OCI-LY1 (cell line): Measurements from ENCODE around the gene ERMARD.

Source experiments
- H2AFZ ChIP-seq: fragments of 200-600 bp; sonication (generic), shearing (Covaris generic); 2 replicates; pipeline ENCODE4 v1.6.0; 2014; ENCODE audit warnings: antibody characterized with exemption, mild to moderate bottlenecking, low read length
- H3F3A ChIP-seq: fragments of 200-600 bp; sonication (generic), shearing (Covaris generic); 2 replicates; pipeline ENCODE4 v1.6.0; 2014; ENCODE audit warnings: mild to moderate bottlenecking, antibody characterized with exemption, low read length, moderate library complexity; ENCODE audit not compliant: insufficient read depth
- H3K27ac ChIP-seq: fragments of 200-600 bp; sonication (generic); 2 replicates; pipeline ENCODE4 v1.5.1; 2014; ENCODE audit warnings: low read length, mixed run types, mild to moderate bottlenecking, low read depth; ENCODE audit not compliant: poor library complexity, severe bottlenecking
- H3K27me3 ChIP-seq: fragments of 200-600 bp; sonication (generic); 2 replicates; pipeline ENCODE4 v1.6.0; 2014; ENCODE audit warnings: antibody characterized with exemption, mild to moderate bottlenecking, low read length, moderate library complexity; ENCODE audit not compliant: insufficient read depth
- H3K36me3 ChIP-seq: fragments of 200-600 bp; sonication (generic); 2 replicates; pipeline ENCODE4 v1.6.1; 2014; ENCODE audit warnings: mild to moderate bottlenecking, antibody characterized with exemption, low read length, moderate library complexity, mixed read lengths; ENCODE audit not compliant: insufficient read depth
- H3K4me1 ChIP-seq: fragments of 200-600 bp; sonication (generic); 2 replicates; pipeline ENCODE4 v1.5.1; 2014; ENCODE audit warnings: mild to moderate bottlenecking, low read length, moderate library complexity; ENCODE audit not compliant: insufficient read depth, severe bottlenecking
- H3K4me2 ChIP-seq: fragments of 200-600 bp; sonication (generic), shearing (Covaris generic); 2 replicates; pipeline ENCODE4 v1.6.1; 2014; ENCODE audit warnings: low read length
- H3K4me3 ChIP-seq: fragments of 200-600 bp; sonication (generic); 2 replicates; pipeline ENCODE4 v1.5.1; 2014; ENCODE audit warnings: low read length, low read depth, mild to moderate bottlenecking, mixed read lengths; ENCODE audit not compliant: poor library complexity, severe bottlenecking
- H3K79me2 ChIP-seq: fragments of 200-600 bp; shearing (Covaris generic); 2 replicates; pipeline ENCODE4 v1.6.1; 2016; ENCODE audit warnings: mixed run types, low read length, mixed read lengths; ENCODE audit not compliant: insufficient read depth
- H3K9ac ChIP-seq: fragments of 200-600 bp; sonication (generic), shearing (Covaris generic); 2 replicates; pipeline ENCODE4 v1.6.1; 2014; ENCODE audit warnings: mild to moderate bottlenecking, low read length, mixed read lengths
- H3K9me2 ChIP-seq: fragments of 200-600 bp; sonication (generic), shearing (Covaris generic); 2 replicates; pipeline ENCODE4 v1.6.1; 2014; ENCODE audit warnings: low read depth, mild to moderate bottlenecking, low read length, mixed read lengths
- H3K9me3 ChIP-seq: fragments of 200-600 bp; shearing (Covaris generic); 2 replicates; pipeline ENCODE4 v1.6.1; 2014; ENCODE audit warnings: low read length, mixed read lengths
- H4K20me1 ChIP-seq: fragments of 200-600 bp; sonication (generic), shearing (Covaris generic); 2 replicates; pipeline ENCODE4 v1.6.0; 2016; ENCODE audit warnings: mild to moderate bottlenecking, low read length; ENCODE audit not compliant: insufficient read depth
- CTCF ChIP-seq: fragments of 200-600 bp; sonication (generic), shearing (Covaris generic); IDR thresholded peaks from 2 replicates; pipeline ENCODE4 v1.5.1; 2017; ENCODE audit warnings: mild to moderate bottlenecking, antibody characterized with exemption, low read length, moderate library complexity, mixed read lengths
- EZH2 ChIP-seq: fragments of 200-600 bp; sonication (generic), shearing (Covaris generic); IDR thresholded peaks from 2 replicates; pipeline ENCODE4 v1.8.0; 2017; ENCODE audit warnings: borderline replicate concordance, mixed run types, mild to moderate bottlenecking, antibody characterized with exemption, low read length, moderate library complexity, mixed read lengths

Gene ERMARD

GRCh38 chr6:169809386-169809785, 58.0 kb downstream of the ERMARD start:
- H2AFZ ChIP-seq = no peak overlapping the region
- peaks cover 6% of the 10 kb centered on the region for H3K4me1 ChIP-seq
- no peaks in the 10 kb centered on the region for H3K9me3 ChIP-seq
- no peaks in the 10 kb centered on the region for H3K9me2 ChIP-seq
- TF ChIP-seq EZH2 (no peak), CTCF (no peak)
- H3K79me2 ChIP-seq = no peaks in the 10 kb centered on the region
- H3F3A ChIP-seq = no peaks in the 10 kb centered on the region
- no peak overlapping the region for H3K4me3 ChIP-seq
- H4K20me1 ChIP-seq = no peaks in the 10 kb centered on the region
- H3K27ac ChIP-seq = no peak overlapping the region
- H3K36me3 ChIP-seq = no peaks in the 10 kb centered on the region
- H3K9ac ChIP-seq = no peak overlapping the region
- H3K4me2 ChIP-seq = no peak overlapping the region
- H3K27me3 ChIP-seq = no peaks in the 10 kb centered on the region

- Histone ChIP-seq H3K4me1 (peaks cover 6% of the 10 kb centered on the region), H3K9ac (no peak overlapping the region), H3K9me3 (no peaks in the 10 kb centered on the region), H3K79me2 (no peaks in the 10 kb centered on the region), H3F3A (no peaks in the 10 kb centered on the region), H3K27ac (no peak overlapping the region), H3K36me3 (no peaks in the 10 kb centered on the region), H3K27me3 (no peaks in the 10 kb centered on the region), H3K4me2 (no peak overlapping the region; the same call in 1 of the 2 replicates), H2AFZ (no peak overlapping the region), H4K20me1 (no peaks in the 10 kb centered on the region), H3K9me2 (no peaks in the 10 kb centered on the region), H3K4me3 (no peak overlapping the region)
- TF ChIP-seq EZH2 (no peak), CTCF (no peak)
These were observed 58.9 kb downstream of the ERMARD start for GRCh38 chr6:169810066-169810989.

- no peak overlapping the region for H3K4me2 ChIP-seq
- H4K20me1 ChIP-seq = no peaks in the 10 kb centered on the region
- H3K4me3 ChIP-seq = no peak overlapping the region
- H3F3A ChIP-seq = no peaks in the 10 kb centered on the region
- no peak overlapping the region for H3K27ac ChIP-seq
- H3K36me3 ChIP-seq = no peaks in the 10 kb centered on the region; the same call in 1 of the 2 replicates
- H3K9me3 ChIP-seq = peaks cover 3% of the 10 kb centered on the region; the same call in 1 of the 2 replicates
- TF ChIP-seq CTCF (no peak), EZH2 (no peak)
- H3K4me1 ChIP-seq = peaks cover 6% of the 10 kb centered on the region
- no peak overlapping the region for H2AFZ ChIP-seq
- no peak overlapping the region for H3K9ac ChIP-seq
- no peaks in the 10 kb centered on the region for H3K79me2 ChIP-seq
- H3K27me3 ChIP-seq = no peaks in the 10 kb centered on the region; the same call in 1 of the 2 replicates
- no peaks in the 10 kb centered on the region for H3K9me2 ChIP-seq
These were observed 59.6 kb downstream of the ERMARD start for GRCh38 chr6:169811072-169811471.
